ENCODE measurements around the gene C12orf75. TPM values are rescaled to one million over a fixed set of nuclear protein-coding genes. Genes with fewer than 3 reads are reported as not detected.
A peak's percentile ranks its signal among the peaks of the same experiment; 100 is the strongest.

The C12orf75 gene
- total RNA-seq (1 to 10 TPM in 8 of 10 donors, under 1 TPM in 2; 0.76 to 4.9 (median 1.7) TPM), polyA plus RNA-seq (1 to 10 TPM in 1 of 2 donors, under 1 TPM in 1; 0.86 to 3.1 TPM)
- long read RNA-seq, donor 1, result 0 reads
- long read RNA-seq, donor 2, partial matches to known transcripts, result 0 of 1 reads
- long read RNA-seq, donor 2, other reads (novel, unspliced or antisense), result 0 of 1 reads
- long read RNA-seq, donor 3, result 0 reads

- peak within 1 kb of the TSS in 1 of 10 donors; percentile 70 for H3K27ac ChIP-seq
- H3K9me3 ChIP-seq, result no peaks in the 10 kb centered on the region
- H3K4me3 ChIP-seq, result peak within 1 kb of the TSS; percentile 55 to 86 (median 70)
- DNase-seq (peak; percentile 69 to 70), ATAC-seq (peak; percentile 76 to 94 (median 90))
- peaks cover 0 to 18% (median 7%) of the 10 kb centered on the region in 9 donors for H3K4me1 ChIP-seq
- H3K36me3 ChIP-seq, result no peaks in the 10 kb centered on the region
- H3K27me3 ChIP-seq, result peaks cover 0 to 17% (median 3%) of the 10 kb centered on the region in 7 donors
- intact Hi-C loops (cut with DNase I), result no loop called here
- WGBS, 2 donors, result 0 to 1% methylated on average over 33 to 66 of the region's 66 CpGs
- TF ChIP-seq CTCF (IDR thresholded peaks at IDR 0.05), result no peak
Observed at GRCh38 chr12:105330283-105330930, at the start of gene C12orf75. Gene C12orf75, plus strand, starts transcription at chr12:105330691. Its CDS starts 201 bp downstream, at chr12:105330892.

GRCh38 chr12:105280966-105281693 lies 49.4 kb upstream of the C12orf75 start:
- H3K9me3 ChIP-seq, result no peaks in the 10 kb centered on the region
- no peak for DNase-seq
- TF ChIP-seq CTCF (IDR thresholded peaks at IDR 0.05), result no peak
- peaks cover 0 to 23% (median 0%) of the 10 kb centered on the region in 7 donors for H3K27me3 ChIP-seq
- H3K4me1 ChIP-seq, result no peaks in the 10 kb centered on the region
- no peak overlapping the region for H3K27ac ChIP-seq
- no peak overlapping the region for H3K4me3 ChIP-seq
- no peaks in the 10 kb centered on the region for H3K36me3 ChIP-seq
- intact Hi-C loops (cut with DNase I), result loop anchor here in 2 of 10 donors (5.0 to 10.0 kb wide), 2 partner anchors 101 to 104 kb away; no protein-coding TSS in a partner anchor
- 78% methylated on average over 6 of the region's 6 CpGs for WGBS, 2 donors
- ATAC-seq, result no peak

GRCh38 chr12:105281694-105282049 lies 48.8 kb upstream of the C12orf75 start:
- DNase-seq (no peak), ATAC-seq (no peak)
- TF ChIP-seq CTCF (IDR thresholded peaks at IDR 0.05), result no peak
- Histone ChIP-seq H3K36me3 (no peaks in the 10 kb centered on the region), H3K9me3 (no peaks in the 10 kb centered on the region), H3K4me1 (no peaks in the 10 kb centered on the region), H3K4me3 (no peak overlapping the region), H3K27ac (no peak overlapping the region), H3K27me3 (peaks cover 0 to 27% (median 0%) of the 10 kb centered on the region in 7 donors)
- intact Hi-C loops (cut with DNase I), result loop anchor here in 2 of 10 donors (5.0 to 10.0 kb wide), 2 partner anchors 101 to 103 kb away; no protein-coding TSS in a partner anchor
- 92 to 97% methylated on average over 1 of the region's 1 CpG for WGBS, 2 donors

GRCh38 chr12:105285378-105285777 lies 45.1 kb upstream of the C12orf75 start:
- Histone ChIP-seq H3K9me3 (no peaks in the 10 kb centered on the region), H3K27ac (no peak overlapping the region), H3K4me1 (no peaks in the 10 kb centered on the region), H3K4me3 (no peak overlapping the region), H3K27me3 (peaks cover 0 to 38% (median 0%) of the 10 kb centered on the region in 7 donors), H3K36me3 (no peaks in the 10 kb centered on the region)
- ATAC-seq (no peak), DNase-seq (no peak)
- no peak for TF ChIP-seq CTCF (IDR thresholded peaks at IDR 0.05)
- 74 to 86% methylated on average over 1 of the region's 1 CpG for WGBS, 2 donors
- intact Hi-C loops (cut with DNase I), result loop anchor here in 1 of 10 donors (10.0 kb wide), 1 partner anchor 99 kb away; no protein-coding TSS in a partner anchor

Data from heart right ventricle (tissue), 16 donors.